ENCODE data around the gene UHRF1.
"Not testable (repeated sequence)": the region's sequence is repeated elsewhere in the genome, so short reads cannot be mapped to it uniquely, and the experiment has no call there.

Gene UHRF1

GRCh38 chr19:4873930-4874329 is 35.4 kb upstream of the UHRF1 start:
- Histone ChIP-seq H3K4me1 (ENCODE audit: low read depth, poor library complexity, severe bottlenecking) (no peaks in the 10 kb centered on the region), H2AFZ (ENCODE audit: low read depth) (no peak overlapping the region), H3K27ac (no peak overlapping the region), H3K79me2 (ENCODE audit: insufficient read depth, low read depth) (no peaks in the 10 kb centered on the region), H4K20me1 (ENCODE audit: insufficient read depth) (no peaks in the 10 kb centered on the region), H3K4me3 (IDR thresholded peaks at IDR 0.05; ENCODE audit: insufficient read depth, low read depth, low read length) (no peak overlapping the region), H3K27me3 (ENCODE audit: insufficient read depth, low read depth) (no peaks in the 10 kb centered on the region; the same call in 1 of the 2 replicates), H3K9ac (no peak overlapping the region), H3K4me2 (no peak overlapping the region), H3K36me3 (ENCODE audit: insufficient read depth) (no peaks in the 10 kb centered on the region)
- no peak for TF ChIP-seq CTCF (conservative IDR thresholded peaks at IDR 0.05; ENCODE audit: low read depth, low read length)

GRCh38 chr19:4877753-4878490 is 31.4 kb upstream of the UHRF1 start:
- H3K4me2 ChIP-seq, result no peak overlapping the region
- TF ChIP-seq CTCF (conservative IDR thresholded peaks at IDR 0.05; ENCODE audit: low read depth, low read length), result no peak
- H4K20me1 ChIP-seq (ENCODE audit: insufficient read depth), result no peaks in the 10 kb centered on the region
- H3K4me3 ChIP-seq (IDR thresholded peaks at IDR 0.05; ENCODE audit: insufficient read depth, low read depth, low read length), result no peak overlapping the region
- H3K79me2 ChIP-seq (ENCODE audit: insufficient read depth, low read depth), result no peaks in the 10 kb centered on the region
- no peaks in the 10 kb centered on the region for H3K4me1 ChIP-seq (ENCODE audit: low read depth, poor library complexity, severe bottlenecking)
- H2AFZ ChIP-seq (ENCODE audit: low read depth), result no peak overlapping the region
- H3K9ac ChIP-seq, result no peak overlapping the region
- no peaks in the 10 kb centered on the region for H3K27me3 ChIP-seq (ENCODE audit: insufficient read depth, low read depth)
- H3K27ac ChIP-seq, result no peak overlapping the region
- H3K36me3 ChIP-seq (ENCODE audit: insufficient read depth), result no peaks in the 10 kb centered on the region

GRCh38 chr19:4878491-4878968 is 30.8 kb upstream of the UHRF1 start:
- H3K79me2 ChIP-seq (ENCODE audit: insufficient read depth, low read depth), result no peaks in the 10 kb centered on the region
- H3K4me3 ChIP-seq (IDR thresholded peaks at IDR 0.05; ENCODE audit: insufficient read depth, low read depth, low read length), result no peak overlapping the region
- TF ChIP-seq CTCF (conservative IDR thresholded peaks at IDR 0.05; ENCODE audit: low read depth, low read length), result no peak
- no peak overlapping the region for H2AFZ ChIP-seq (ENCODE audit: low read depth)
- no peak overlapping the region for H3K4me2 ChIP-seq
- H3K36me3 ChIP-seq (ENCODE audit: insufficient read depth), result no peaks in the 10 kb centered on the region
- no peak overlapping the region for H3K9ac ChIP-seq
- no peaks in the 10 kb centered on the region for H3K4me1 ChIP-seq (ENCODE audit: low read depth, poor library complexity, severe bottlenecking)
- no peaks in the 10 kb centered on the region for H4K20me1 ChIP-seq (ENCODE audit: insufficient read depth)
- H3K27me3 ChIP-seq (ENCODE audit: insufficient read depth, low read depth), result no peaks in the 10 kb centered on the region
- H3K27ac ChIP-seq, result no peak overlapping the region

GRCh38 chr19:4879041-4879440 is 30.3 kb upstream of the UHRF1 start:
- Histone ChIP-seq H3K27ac (no peak overlapping the region), H3K4me2 (no peak overlapping the region), H3K4me3 (IDR thresholded peaks at IDR 0.05; ENCODE audit: insufficient read depth, low read depth, low read length) (no peak overlapping the region), H2AFZ (ENCODE audit: low read depth) (no peak overlapping the region), H4K20me1 (ENCODE audit: insufficient read depth) (no peaks in the 10 kb centered on the region), H3K9ac (no peak overlapping the region), H3K27me3 (ENCODE audit: insufficient read depth, low read depth) (no peaks in the 10 kb centered on the region), H3K4me1 (ENCODE audit: low read depth, poor library complexity, severe bottlenecking) (no peaks in the 10 kb centered on the region), H3K79me2 (ENCODE audit: insufficient read depth, low read depth) (no peaks in the 10 kb centered on the region), H3K36me3 (ENCODE audit: insufficient read depth) (no peaks in the 10 kb centered on the region)
- TF ChIP-seq CTCF (conservative IDR thresholded peaks at IDR 0.05; ENCODE audit: low read depth, low read length), result no peak

GRCh38 chr19:4882874-4883273 is 26.4 kb upstream of the UHRF1 start:
- not testable (repeated sequence) for H3K4me3 ChIP-seq (IDR thresholded peaks at IDR 0.05; ENCODE audit: insufficient read depth, low read depth, low read length); H4K20me1 ChIP-seq (ENCODE audit: insufficient read depth); H3K27me3 ChIP-seq (ENCODE audit: insufficient read depth, low read depth); H3K4me2 ChIP-seq; H3K27ac ChIP-seq; H3K36me3 ChIP-seq (ENCODE audit: insufficient read depth); H3K79me2 ChIP-seq (ENCODE audit: insufficient read depth, low read depth); H3K4me1 ChIP-seq (ENCODE audit: low read depth, poor library complexity, severe bottlenecking); H2AFZ ChIP-seq (ENCODE audit: low read depth); H3K9ac ChIP-seq

GRCh38 chr19:4884993-4885392 is 24.3 kb upstream of the UHRF1 start:
- H3K9ac ChIP-seq; H3K36me3 ChIP-seq (ENCODE audit: insufficient read depth); H3K4me3 ChIP-seq (IDR thresholded peaks at IDR 0.05; ENCODE audit: insufficient read depth, low read depth, low read length); H3K4me1 ChIP-seq (ENCODE audit: low read depth, poor library complexity, severe bottlenecking); H3K79me2 ChIP-seq (ENCODE audit: insufficient read depth, low read depth); H2AFZ ChIP-seq (ENCODE audit: low read depth); H3K27ac ChIP-seq; H4K20me1 ChIP-seq (ENCODE audit: insufficient read depth); H3K27me3 ChIP-seq (ENCODE audit: insufficient read depth, low read depth); H3K4me2 ChIP-seq: not testable (repeated sequence)

GRCh38 chr19:4887803-4888202 is 21.5 kb upstream of the UHRF1 start:
- H3K4me3 ChIP-seq (IDR thresholded peaks at IDR 0.05; ENCODE audit: insufficient read depth, low read depth, low read length); H3K9ac ChIP-seq; H4K20me1 ChIP-seq (ENCODE audit: insufficient read depth); H3K27me3 ChIP-seq (ENCODE audit: insufficient read depth, low read depth); H3K79me2 ChIP-seq (ENCODE audit: insufficient read depth, low read depth); H3K27ac ChIP-seq; H2AFZ ChIP-seq (ENCODE audit: low read depth); H3K4me1 ChIP-seq (ENCODE audit: low read depth, poor library complexity, severe bottlenecking); H3K4me2 ChIP-seq; H3K36me3 ChIP-seq (ENCODE audit: insufficient read depth): not testable (repeated sequence)
